Anterior cingulate cortex (tissue), 58 donors: Measurements from ENCODE around the gene RBM3.

Experiments
- DNase-seq, 58 donors: peaks; one replicate each; lab custom pipeline; 2025; lab: John Stamatoyannopoulos, UW

The RBM3 gene

DNA sequence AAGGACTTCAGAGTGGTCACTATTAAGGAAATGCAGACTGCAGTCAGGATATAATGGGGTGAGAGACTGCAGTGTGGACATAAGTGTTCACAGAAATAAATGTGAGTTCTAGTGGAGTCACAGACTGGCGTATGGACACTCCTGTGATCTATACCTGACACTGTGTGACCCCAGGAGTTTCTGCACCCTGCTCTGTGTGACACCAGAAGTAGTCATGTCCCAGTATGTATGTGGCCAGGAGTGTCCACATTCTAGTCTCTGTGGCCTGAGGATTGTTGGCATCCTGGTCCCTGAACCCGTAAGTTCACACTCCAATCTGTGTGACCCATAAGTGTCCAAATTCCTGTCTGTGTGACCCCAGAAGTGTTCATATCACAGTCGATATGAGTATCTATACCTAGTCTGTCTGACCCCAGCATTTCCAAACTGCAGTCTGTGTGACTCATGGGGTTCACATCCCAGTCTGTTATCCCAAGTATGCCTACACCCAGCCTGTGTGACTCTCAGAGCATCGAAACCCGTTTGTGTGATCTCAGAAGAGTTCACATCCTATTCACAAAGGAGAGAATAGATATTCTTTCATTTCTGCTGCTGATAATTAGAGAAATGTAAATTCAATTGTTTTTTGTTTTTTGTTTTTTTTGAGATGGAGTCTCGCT, 39.3 kb downstream of the RBM3 start:
- DNase-seq, result no peak

DNA sequence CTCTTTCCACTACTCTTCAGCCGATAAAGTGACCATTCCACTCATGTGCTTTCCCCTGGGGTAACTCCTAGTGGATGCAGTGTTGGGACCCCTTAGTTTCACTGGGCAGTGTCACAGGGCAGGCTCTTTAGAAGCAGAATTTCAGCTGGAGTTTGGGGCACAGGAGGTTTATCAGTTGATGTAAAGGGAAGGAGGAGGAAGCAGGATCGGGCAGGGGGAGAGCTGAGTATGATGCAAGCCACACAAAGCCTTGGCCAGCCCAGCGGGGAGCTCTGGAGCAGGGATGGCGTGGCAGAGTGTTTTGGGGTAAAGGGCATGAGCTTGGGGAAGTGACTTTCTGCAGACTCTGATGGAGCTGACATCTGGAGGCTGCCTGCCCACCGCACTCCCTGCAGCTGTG, 42.3 kb downstream of the RBM3 start:
- no peak for DNase-seq

DNA sequence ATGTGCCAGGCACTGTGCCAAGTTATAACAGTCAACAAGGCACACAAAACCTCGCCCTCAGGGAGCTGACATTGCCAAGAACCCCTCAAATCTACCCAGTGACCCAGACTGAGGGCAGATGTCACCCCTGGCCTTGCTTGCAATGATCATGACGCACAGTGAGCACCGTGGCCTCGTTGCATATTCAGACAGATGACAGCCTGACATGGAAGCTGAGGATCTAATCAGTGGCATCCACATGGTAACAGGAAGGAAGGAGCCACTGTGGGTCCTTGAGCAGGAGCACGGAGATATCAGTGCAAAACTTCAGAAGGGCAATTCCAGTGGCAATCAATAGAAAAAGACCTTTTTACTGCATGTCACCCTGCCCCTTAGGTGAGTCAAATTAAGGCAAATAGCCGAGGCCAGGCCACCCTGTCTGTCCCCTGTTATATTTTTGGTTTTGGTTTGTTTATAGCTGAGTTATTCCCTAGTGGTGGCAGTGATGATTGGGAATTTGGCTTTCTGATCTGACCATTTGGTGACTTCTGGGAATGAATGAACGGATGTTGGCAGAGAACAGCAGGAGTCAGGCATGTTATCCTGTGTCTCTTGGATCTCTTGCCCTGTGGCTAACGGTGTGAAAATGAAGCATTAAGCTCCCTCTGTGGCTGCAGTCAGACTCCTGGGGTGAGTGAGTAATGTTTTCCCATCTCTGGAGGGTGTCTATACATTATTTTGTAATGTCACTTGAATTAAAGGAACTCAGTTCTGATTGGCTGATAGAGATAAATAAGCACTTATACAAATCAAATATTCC, 43.5 kb downstream of the RBM3 start:
- DNase-seq, result no peak

GRCh38 chrX:48626401-48627298, 52.4 kb downstream of the RBM3 start:
- DNase-seq, result no peak
